GM23248 (cell line): ENCODE results near the gene WBP1. TPM values are rescaled to one million over a fixed set of nuclear protein-coding genes. Genes with fewer than 3 reads are reported as not detected.
A peak's percentile ranks its signal among the peaks of the same experiment; 100 is the strongest.

Source experiments
- DNase-seq: peaks from one replicate; pipeline ENCODE4 v3.0.0-alpha.2; 2015
- H2AFZ ChIP-seq: fragments of 200-600 bp; sonication (generic); 2 replicates; pipeline ENCODE4 v1.6.1; 2016; ENCODE audit warnings: antibody characterized with exemption
- H3F3A ChIP-seq: fragments of 200-600 bp; sonication (generic); 2 replicates; pipeline ENCODE4 v1.6.1; 2016; ENCODE audit warnings: mild to moderate bottlenecking, antibody characterized with exemption, mixed run types; ENCODE audit not compliant: insufficient read depth
- H3K27ac ChIP-seq: fragments of 200-600 bp; sonication (generic); 2 replicates; pipeline ENCODE4 v1.5.1; 2016; ENCODE audit warnings: mild to moderate bottlenecking
- H3K27me3 ChIP-seq: fragments of 200-600 bp; sonication (generic); replicated peaks from 2 replicates; pipeline ENCODE4 v1.6.1; 2016; ENCODE audit warnings: mild to moderate bottlenecking; ENCODE audit not compliant: insufficient read depth
- H3K36me3 ChIP-seq: fragments of 200-600 bp; sonication (generic); 2 replicates; pipeline ENCODE4 v1.6.1; 2016; ENCODE audit warnings: low read depth, mild to moderate bottlenecking
- H3K4me1 ChIP-seq: fragments of 200-600 bp; sonication (generic); 2 replicates; pipeline ENCODE4 v1.6.1; 2016; ENCODE audit warnings: mild to moderate bottlenecking; ENCODE audit not compliant: insufficient read depth
- H3K4me2 ChIP-seq: fragments of 200-600 bp; sonication (generic); one replicate; pipeline ENCODE4 v1.6.1; 2016; ENCODE audit warnings: mild to moderate bottlenecking; ENCODE audit not compliant: unreplicated experiment
- H3K4me3 ChIP-seq: fragments of 200-600 bp; sonication (generic); 2 replicates; pipeline ENCODE4 v1.5.1; 2016; ENCODE audit warnings: mild to moderate bottlenecking
- H3K79me2 ChIP-seq: fragments of 200-600 bp; sonication (generic); 2 replicates; pipeline ENCODE4 v1.6.1; 2016; ENCODE audit warnings: mild to moderate bottlenecking; ENCODE audit not compliant: insufficient read depth
- H3K9ac ChIP-seq: fragments of 200-600 bp; sonication (generic); 2 replicates; pipeline ENCODE4 v1.6.1; 2016; ENCODE audit warnings: mild to moderate bottlenecking
- H3K9me2 ChIP-seq: fragments of 200-600 bp; sonication (generic); 2 replicates; pipeline ENCODE4 v1.6.1; 2016; ENCODE audit warnings: mixed run types, mild to moderate bottlenecking, moderate library complexity; ENCODE audit not compliant: insufficient read depth
- H3K9me3 ChIP-seq: fragments of 200-600 bp; sonication (generic); one replicate; pipeline ENCODE4 v1.6.1; 2017; ENCODE audit warnings: low read depth
- H4K20me1 ChIP-seq: fragments of 200-600 bp; sonication (generic); 2 replicates; pipeline ENCODE4 v1.6.0; 2016; ENCODE audit not compliant: insufficient read depth
- EZH2 ChIP-seq: fragments of 200-600 bp; sonication (generic); IDR thresholded peaks from 2 replicates; pipeline ENCODE4 v1.6.1; 2018; ENCODE audit warnings: antibody characterized with exemption, mild to moderate bottlenecking; ENCODE audit not compliant: insufficient read depth, poor library complexity, severe bottlenecking
- EZH2phosphoT487 ChIP-seq: fragments of 200-600 bp; sonication (generic); IDR thresholded peaks from 2 replicates; pipeline ENCODE4 v1.6.1; 2018; ENCODE audit warnings: antibody characterized with exemption, moderate library complexity, mild to moderate bottlenecking, low read depth; ENCODE audit not compliant: insufficient read depth
- WGBS, 2 experiments: methylation state at CpG; one replicate each; pipeline ENCODE4 v1.1.6; 2015 to 2017; ENCODE audit warnings: low lambda C conversion rate in 2 of 2, low coverage in 1 of 2; ENCODE audit errors: missing lambda C conversion rate in 2 of 2; 5-methylcytosine and 5-hydroxymethylcytosine counted together
- in situ Hi-C: fragments of 300-500 bp; cut with MboI; formaldehyde crosslinking; loops from 2 replicates; pipeline ENCODE4 v1.15.0; 2020
- polyA plus RNA-seq: library from polyadenylated mRNA; unstranded; fragments of >200 nt; fragmentation: Nextera tagmentation; extraction: Ambion mirVana; gene quantifications from 2 replicates; pipeline ENCODE4 v1.2.1, GENCODE V29; 2016
- total RNA-seq: library from RNA; depleted of rRNA; stranded (reverse); fragments of >200 nt; shearing (Covaris generic); gene quantifications from 2 replicates; pipeline ENCODE4 v1.2.3, GENCODE V29; 2014

The WBP1 gene
- total and polyA plus RNA-seq, 2 experiments from 2014 or later, result 47.1 to 58.7 TPM

GRCh38 chr2:74498500-74499266 lies 40.4 kb downstream of the WBP1 start:
- H2AFZ ChIP-seq, result peak overlapping the region; percentile 68
- no peaks in the 10 kb centered on the region for H3K27me3 ChIP-seq
- H3K4me1 ChIP-seq, result peaks cover 10% of the 10 kb centered on the region
- peak; percentile 63 for DNase-seq
- no peaks in the 10 kb centered on the region for H3F3A ChIP-seq
- no peaks in the 10 kb centered on the region for H3K79me2 ChIP-seq
- H3K9me2 ChIP-seq, result no peaks in the 10 kb centered on the region
- TF ChIP-seq EZH2phosphoT487 (0 out of 2 replicates have a peak, but pooled peaks have one; percentile 25), EZH2 (peak; percentile 40)
- no peaks in the 10 kb centered on the region; the same call in 1 of the 2 replicates for H3K36me3 ChIP-seq
- H3K9me3 ChIP-seq, result no peaks in the 10 kb centered on the region
- no peak overlapping the region for H3K27ac ChIP-seq
- no peaks in the 10 kb centered on the region for H4K20me1 ChIP-seq
- peak overlapping the region; percentile 68 for H3K4me3 ChIP-seq
- H3K4me2 ChIP-seq, result peak overlapping the region; percentile 96
- in situ Hi-C loops, result no loop called here
- 0 out of 2 replicates have a peak overlapping the region, but pooled peaks have one; percentile 4 for H3K9ac ChIP-seq
- 3% methylated on average over 38 to 41 of the region's 41 CpGs for WGBS, 2 experiments

DNA sequence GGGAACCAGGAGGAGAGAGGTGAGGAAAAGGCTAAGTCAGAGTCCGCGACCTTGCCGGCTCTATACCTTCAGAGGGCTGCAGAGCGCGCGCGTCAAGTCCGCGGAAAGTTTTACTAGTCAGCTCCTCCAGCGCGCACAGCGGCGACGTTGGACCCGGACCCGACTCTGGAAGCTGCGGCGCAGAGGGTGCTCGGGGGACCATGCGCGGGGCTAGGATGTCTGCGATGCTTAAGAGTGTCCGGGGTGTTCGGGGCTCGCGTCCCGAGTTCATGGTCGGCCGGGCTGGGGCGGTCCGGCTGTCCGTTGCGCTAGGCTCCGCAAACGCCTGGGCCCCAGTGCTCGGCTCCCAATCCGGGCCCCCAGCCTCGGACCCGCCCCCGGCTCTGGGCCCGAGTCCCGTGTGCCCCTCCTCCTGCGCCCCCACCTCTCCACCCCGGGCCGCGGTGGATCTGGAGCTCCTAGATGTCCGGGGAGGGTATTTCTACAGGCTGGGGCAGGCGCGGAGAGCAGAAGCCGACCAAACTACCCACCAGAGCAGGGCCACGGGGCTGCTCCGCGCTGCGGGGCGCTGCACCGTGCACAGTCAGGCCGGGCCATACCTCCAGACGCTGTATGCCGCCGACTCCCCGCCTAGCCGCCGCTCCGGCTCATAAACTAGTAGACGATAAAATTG lies 41.2 kb downstream of the WBP1 start, which contains the start of gene LBX2:
LBX2 (minus strand) TSS at position 337 of the 673 bp plus-strand sequence; CDS start at position 271, 66 bp downstream.
- Histone ChIP-seq H3K79me2 (no peaks in the 10 kb centered on the region), H3F3A (peaks cover 5% of the 10 kb centered on the region; the same call in 1 of the 2 replicates), H3K9me2 (no peaks in the 10 kb centered on the region), H3K27me3 (no peaks in the 10 kb centered on the region), H3K36me3 (no peaks in the 10 kb centered on the region), H4K20me1 (no peaks in the 10 kb centered on the region), H3K4me3 (peak within 1 kb of the TSS; percentile 68), H3K27ac (no peak within 1 kb of the TSS), H2AFZ (peak within 1 kb of the TSS; percentile 68), H3K9ac (0 out of 2 replicates have a peak within 1 kb of the TSS, but pooled peaks have one; percentile 4), H3K4me2 (peak within 1 kb of the TSS; percentile 96), H3K9me3 (no peaks in the 10 kb centered on the region), H3K4me1 (peaks cover 11% of the 10 kb centered on the region)
- TF ChIP-seq EZH2phosphoT487 (no peak), EZH2 (peak; percentile 8)
- peak; percentile 63 for DNase-seq
- WGBS, 2 experiments, result 11 to 15% methylated on average over 48 to 65 of the region's 65 CpGs
- in situ Hi-C loops, result no loop called here

- in situ Hi-C loops, result loop anchor here (5.0 kb wide), 1 partner anchor 87 kb away; no protein-coding TSS in a partner anchor
- no peak for DNase-seq
- H3K9me3 ChIP-seq, result no peaks in the 10 kb centered on the region
- peaks cover 5% of the 10 kb centered on the region; the same call in 1 of the 2 replicates for H3K79me2 ChIP-seq
- no peaks in the 10 kb centered on the region for H3K9me2 ChIP-seq
- no peaks in the 10 kb centered on the region for H3K36me3 ChIP-seq
- H2AFZ ChIP-seq, result no peak overlapping the region
- H4K20me1 ChIP-seq, result no peaks in the 10 kb centered on the region
- no peak overlapping the region for H3K9ac ChIP-seq
- H3K4me2 ChIP-seq, result no peak overlapping the region
- peaks cover 16% of the 10 kb centered on the region for H3K4me1 ChIP-seq
- no peak overlapping the region for H3K4me3 ChIP-seq
- no peaks in the 10 kb centered on the region for H3K27me3 ChIP-seq
- H3K27ac ChIP-seq, result no peak overlapping the region
- H3F3A ChIP-seq, result peaks cover 12% of the 10 kb centered on the region
- WGBS, 2 experiments, result 69 to 72% methylated on average over 15 of the region's 15 CpGs
- TF ChIP-seq EZH2phosphoT487 (no peak), EZH2 (no peak)
Measured at GRCh38 chr2:74499940-74500577, 41.8 kb downstream of the WBP1 start.

DNA sequence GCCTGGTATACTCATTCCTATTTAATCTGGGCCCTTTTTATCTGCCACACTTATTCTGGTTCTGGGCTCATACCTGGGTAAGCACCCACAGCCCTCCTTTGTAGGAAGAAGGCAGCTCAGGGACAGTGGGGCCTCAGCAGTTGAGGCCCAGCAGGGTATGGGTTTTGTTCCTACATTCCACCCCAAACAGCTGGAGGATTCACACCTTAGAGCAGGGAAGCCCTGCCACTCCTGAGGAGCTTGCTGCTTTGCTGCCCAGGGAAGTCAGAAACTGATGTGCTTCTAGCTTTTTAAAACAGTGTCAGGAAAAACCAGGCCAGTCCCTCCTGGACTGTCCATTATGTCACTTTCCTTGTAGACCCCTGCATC lies 42.3 kb downstream of the WBP1 start:
- Histone ChIP-seq H3K79me2 (peaks cover 10% of the 10 kb centered on the region), H3K4me2 (no peak overlapping the region), H3K36me3 (no peaks in the 10 kb centered on the region), H3K27ac (no peak overlapping the region), H4K20me1 (no peaks in the 10 kb centered on the region), H3K9ac (no peak overlapping the region), H3K9me3 (no peaks in the 10 kb centered on the region), H3K4me1 (peaks cover 21% of the 10 kb centered on the region), H3K27me3 (no peaks in the 10 kb centered on the region), H2AFZ (no peak overlapping the region), H3F3A (peaks cover 12% of the 10 kb centered on the region), H3K4me3 (no peak overlapping the region), H3K9me2 (no peaks in the 10 kb centered on the region)
- TF ChIP-seq EZH2phosphoT487, result no peak
- TF ChIP-seq EZH2, result no peak
- DNase-seq, result no peak
- in situ Hi-C loops, result loop anchor here (5.0 kb wide), 1 partner anchor 87 kb away; no protein-coding TSS in a partner anchor
